Hepatocyte (in vitro differentiated cells): Measurements from ENCODE around the gene CXCR1. TPM values are rescaled to one million over a fixed set of nuclear protein-coding genes. Genes with fewer than 3 reads are reported as not detected.

ENCODE experiments used
- DNase-seq: peaks from one replicate; pipeline ENCODE4 v3.0.0-alpha.2; 2016; ENCODE audit warnings: low spot score
- H2AFZ ChIP-seq: fragments of 200-600 bp; sonication (generic); 2 replicates; pipeline ENCODE4 v1.6.0; 2016; ENCODE audit warnings: antibody characterized with exemption, mild to moderate bottlenecking
- H3K27ac ChIP-seq: fragments of 200-600 bp; sonication (generic); 2 replicates; pipeline ENCODE4 v1.5.1; 2016; ENCODE audit warnings: mild to moderate bottlenecking
- H3K27me3 ChIP-seq: fragments of 200-600 bp; sonication (generic); 2 replicates; pipeline ENCODE4 v1.6.1; 2016
- H3K36me3 ChIP-seq: fragments of 200-600 bp; sonication (generic); replicated peaks from 2 replicates; pipeline ENCODE4 v1.5.1; 2016; ENCODE audit warnings: low read depth; ENCODE audit not compliant: insufficient read depth
- H3K4me1 ChIP-seq: fragments of 200-600 bp; sonication (generic); 2 replicates; pipeline ENCODE4 v1.5.1; 2016; ENCODE audit warnings: mild to moderate bottlenecking, moderate library complexity; ENCODE audit not compliant: insufficient read depth
- H3K4me2 ChIP-seq: fragments of 200-600 bp; sonication (generic); 2 replicates; pipeline ENCODE4 v1.6.0; 2016
- H3K4me3 ChIP-seq: fragments of 200-600 bp; sonication (generic); 2 replicates; pipeline ENCODE4 v1.5.1; 2016; ENCODE audit warnings: mild to moderate bottlenecking
- H3K79me2 ChIP-seq: fragments of 200-600 bp; sonication (generic); 2 replicates; pipeline ENCODE4 v1.6.0; 2017; ENCODE audit warnings: mild to moderate bottlenecking
- H3K9me2 ChIP-seq: fragments of 200-600 bp; sonication (generic); replicated peaks from 2 replicates; pipeline ENCODE4 v1.6.0; 2017; ENCODE audit warnings: mild to moderate bottlenecking; ENCODE audit not compliant: insufficient read depth
- H3K9me3 ChIP-seq: fragments of 200-600 bp; sonication (generic); 2 replicates; pipeline ENCODE4 v1.5.1; 2016; ENCODE audit warnings: low read depth, mild to moderate bottlenecking
- H4K20me1 ChIP-seq: fragments of 200-600 bp; sonication (generic); 2 replicates; pipeline ENCODE4 v1.6.0; 2016; ENCODE audit warnings: mild to moderate bottlenecking; ENCODE audit not compliant: insufficient read depth, poor library complexity, severe bottlenecking
- CTCF ChIP-seq: fragments of 200-600 bp; sonication (generic); IDR thresholded peaks from 2 replicates; pipeline ENCODE4 v1.5.1; 2016; ENCODE audit warnings: antibody characterized with exemption, mild to moderate bottlenecking; ENCODE audit not compliant: poor library complexity
- EZH2 ChIP-seq: fragments of 200-600 bp; sonication (generic); IDR thresholded peaks from 2 replicates; pipeline ENCODE4 v1.6.1; 2016; ENCODE audit warnings: antibody characterized with exemption, mild to moderate bottlenecking, borderline replicate concordance
- EZH2phosphoT487 ChIP-seq: fragments of 200-600 bp; sonication (generic); IDR thresholded peaks from one replicate; pipeline ENCODE4 v1.6.1; 2018; ENCODE audit warnings: antibody characterized with exemption, mild to moderate bottlenecking, low read depth, moderate library complexity; ENCODE audit not compliant: unreplicated experiment, severe bottlenecking
- WGBS: methylation state at CpG from one replicate; pipeline ENCODE4 v1.1.6; 2016; ENCODE audit warnings: low lambda C conversion rate; ENCODE audit errors: missing lambda C conversion rate; 5-methylcytosine and 5-hydroxymethylcytosine counted together
- polyA plus RNA-seq: library from polyadenylated mRNA; unstranded; fragments of >200 nt; fragmentation: Nextera tagmentation; extraction: Ambion mirVana; gene quantifications from 2 replicates; pipeline ENCODE4 v1.2.1, GENCODE V29; 2016
- total RNA-seq: library from RNA; depleted of rRNA; stranded (reverse); fragments of >200 nt; gene quantifications from 2 replicates; pipeline ENCODE4 v1.2.3, GENCODE V29; 2014

CXCR1 gene
- total and polyA plus RNA-seq, 2 experiments from 2014 or later, result not detected

GRCh38 chr2:218186876-218187275 is 20.1 kb upstream of the CXCR1 start:
- no peaks in the 10 kb centered on the region for H3K4me1 ChIP-seq
- no peak for TF ChIP-seq EZH2
- no peak for TF ChIP-seq EZH2phosphoT487
- no peak for TF ChIP-seq CTCF
- peak overlapping the region; percentile 63 for H3K4me2 ChIP-seq
- H3K9me3 ChIP-seq, result no peaks in the 10 kb centered on the region
- H3K79me2 ChIP-seq, result no peaks in the 10 kb centered on the region
- DNase-seq, result no peak
- H3K27me3 ChIP-seq, result no peaks in the 10 kb centered on the region
- no peaks in the 10 kb centered on the region for H4K20me1 ChIP-seq
- WGBS, result 83% methylated on average over 1 of the region's 1 CpG
- no peak overlapping the region for H3K4me3 ChIP-seq
- peak overlapping the region; percentile 62 for H3K27ac ChIP-seq
- no peaks in the 10 kb centered on the region for H3K9me2 ChIP-seq
- peak overlapping the region; percentile 42 for H2AFZ ChIP-seq
- no peaks in the 10 kb centered on the region for H3K36me3 ChIP-seq

- Histone ChIP-seq H3K27ac (peak overlapping the region; percentile 62), H4K20me1 (no peaks in the 10 kb centered on the region), H3K9me3 (no peaks in the 10 kb centered on the region), H3K4me1 (peaks cover 1% of the 10 kb centered on the region), H3K36me3 (no peaks in the 10 kb centered on the region), H3K27me3 (no peaks in the 10 kb centered on the region), H3K4me3 (no peak overlapping the region), H3K4me2 (peak overlapping the region; percentile 63), H3K79me2 (no peaks in the 10 kb centered on the region), H2AFZ (peak overlapping the region; percentile 42), H3K9me2 (no peaks in the 10 kb centered on the region)
- TF ChIP-seq EZH2, result no peak
- peak; percentile 71 for TF ChIP-seq CTCF
- TF ChIP-seq EZH2phosphoT487, result no peak
- WGBS, result 42% methylated on average over 8 of the region's 8 CpGs
- DNase-seq, result peak; percentile 88
Observed at GRCh38 chr2:218186355-218186766, 19.6 kb upstream of the CXCR1 start.

- Histone ChIP-seq H3K4me2 (no peak overlapping the region), H3K4me1 (peaks cover 12% of the 10 kb centered on the region), H3K27me3 (no peaks in the 10 kb centered on the region), H3K79me2 (no peaks in the 10 kb centered on the region), H3K27ac (no peak overlapping the region), H3K9me3 (no peaks in the 10 kb centered on the region), H3K4me3 (no peak overlapping the region), H3K36me3 (no peaks in the 10 kb centered on the region), H4K20me1 (no peaks in the 10 kb centered on the region), H3K9me2 (no peaks in the 10 kb centered on the region), H2AFZ (no peak overlapping the region)
- DNase-seq, result no peak
- WGBS, result 100% methylated on average over 1 of the region's 1 CpG
- TF ChIP-seq EZH2phosphoT487 (no peak), CTCF (no peak), EZH2 (no peak)
Observed at GRCh38 chr2:218184331-218184730, 17.6 kb upstream of the CXCR1 start.

- Histone ChIP-seq H3K36me3 (no peaks in the 10 kb centered on the region), H4K20me1 (no peaks in the 10 kb centered on the region), H3K9me2 (no peaks in the 10 kb centered on the region), H3K27me3 (no peaks in the 10 kb centered on the region), H3K9me3 (no peaks in the 10 kb centered on the region), H2AFZ (no peak overlapping the region), H3K4me1 (peaks cover 12% of the 10 kb centered on the region), H3K4me3 (no peak overlapping the region), H3K27ac (peak overlapping the region; percentile 50), H3K4me2 (no peak overlapping the region), H3K79me2 (no peaks in the 10 kb centered on the region)
- 75% methylated on average over 8 of the region's 9 CpGs for WGBS
- TF ChIP-seq EZH2, result no peak
- peak; percentile 52 for DNase-seq
Observed at GRCh38 chr2:218180467-218181114, 13.8 kb upstream of the CXCR1 start.
